SK-N-SH (cell line): ENCODE data around the gene PUS1.
"Not testable (repeated sequence)": the region's sequence is repeated elsewhere in the genome, so short reads cannot be mapped to it uniquely, and the experiment has no call there.

ENCODE experiments used
- MAX ChIP-seq: IDR thresholded peaks from 2 replicates; pipeline ENCODE4 v1.4.0; 2012; ENCODE audit warnings: low read depth
- TAF1 ChIP-seq: IDR thresholded peaks from 2 replicates; pipeline ENCODE4 v1.6.1; 2012; ENCODE audit warnings: low read depth, mild to moderate bottlenecking, low read length, moderate library complexity, borderline replicate concordance
- USF1 ChIP-seq: IDR thresholded peaks from 2 replicates; pipeline ENCODE4 v1.4.0; 2012; ENCODE audit warnings: low read depth, borderline replicate concordance
- YY1 ChIP-seq: IDR thresholded peaks from 2 replicates; pipeline ENCODE4 v1.4.0; 2012; ENCODE audit warnings: low read depth, mild to moderate bottlenecking

DNA sequence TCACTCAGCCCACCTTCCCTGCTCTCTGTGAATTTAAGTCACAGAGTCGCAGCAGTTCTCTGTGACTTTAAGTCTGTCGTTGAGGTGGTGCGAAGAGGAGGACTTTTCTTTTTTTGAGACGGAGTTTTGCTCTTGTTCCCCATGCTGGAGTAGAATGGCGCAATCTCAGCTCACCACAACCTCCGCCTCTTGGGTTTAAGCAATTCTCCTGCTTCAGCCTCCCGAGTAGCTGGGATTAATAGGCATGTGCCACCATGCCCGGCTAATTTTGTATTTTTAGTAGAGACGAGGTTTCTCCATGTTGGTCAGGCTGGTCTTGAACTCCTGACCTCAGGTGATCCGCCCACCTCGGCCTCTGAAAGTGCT lies 56.4 kb downstream of the PUS1 start:
- not testable (repeated sequence) for TF ChIP-seq TAF1, MAX, YY1, USF1
